HEK293 (cell line): ENCODE data around the gene ATG12.
"Not testable (repeated sequence)": the region's sequence is repeated elsewhere in the genome, so short reads cannot be mapped to it uniquely, and the experiment has no call there.

Source experiments
- CTCF ChIA-PET: fragments of 350-600 bp; formaldehyde crosslinking; extraction: SDS; loops from one replicate; lab custom pipeline; 2021; ENCODE audit warnings: antibody characterized with exemption; lab: Yijun Ruan, JAX
- POLR2A ChIA-PET: fragments of 300-600 bp; formaldehyde crosslinking; extraction: SDS; loops from one replicate; lab custom pipeline; 2020; ENCODE audit warnings: antibody characterized with exemption, inconsistent platforms; lab: Yijun Ruan, JAX
- H3K27ac ChIP-seq: fragments of 200-500 bp; sonication (Bioruptor generic); 2 replicates; pipeline ENCODE4 v1.5.1; 2014; ENCODE audit warnings: low read depth, low read length, control low read depth, inconsistent platforms; ENCODE audit errors: extremely low read depth
- H3K36me3 ChIP-seq, 2 experiments: fragments of 200-500 bp in 1 of 2; sonication (Bioruptor generic) in 1 of 2; 1 replicate in 1 of 2; 2 replicates in 1 of 2; pipeline ENCODE4 v1.5.1; 2014 to 2017; ENCODE audit warnings: inconsistent platforms in 2 of 2, low read length in 2 of 2; ENCODE audit not compliant: control insufficient read depth in 2 of 2, insufficient read depth in 1 of 2
- H3K4me1 ChIP-seq: fragments of 200-500 bp; sonication (Bioruptor generic); 2 replicates; pipeline ENCODE4 v1.5.1; 2014; ENCODE audit warnings: mild to moderate bottlenecking, low read length, inconsistent platforms; ENCODE audit not compliant: control insufficient read depth, insufficient read depth
- H3K4me3 ChIP-seq: 2 replicates; pipeline ENCODE4 v1.5.1; 2011; ENCODE audit warnings: low read depth, mild to moderate bottlenecking, control low read depth, low read length, moderate library complexity
- H3K9me3 ChIP-seq: fragments of 200-500 bp; sonication (Bioruptor generic); 2 replicates; pipeline ENCODE4 v1.5.1; 2014; ENCODE audit warnings: low read depth, low read length, inconsistent platforms; ENCODE audit not compliant: control insufficient read depth, insufficient read depth
- GLIS2 ChIP-seq: fragments of 450-650 bp; formaldehyde crosslinking; IDR thresholded peaks from 2 replicates; pipeline ENCODE4 v1.5.1; 2016; ENCODE audit warnings: missing biosample characterization, missing genetic modification characterization
- SCRT1 ChIP-seq: fragments of 450-650 bp; formaldehyde crosslinking; IDR thresholded peaks from 2 replicates; pipeline ENCODE4 v1.5.1; 2016; ENCODE audit warnings: missing biosample characterization, missing genetic modification characterization, borderline replicate concordance
- WT1 ChIP-seq: fragments of 450-650 bp; formaldehyde crosslinking; IDR thresholded peaks from 2 replicates; pipeline ENCODE4 v1.5.1; 2016; ENCODE audit warnings: missing biosample characterization, missing genetic modification characterization
- ZBTB1 ChIP-seq: fragments of 450-650 bp; formaldehyde crosslinking; IDR thresholded peaks from 2 replicates; pipeline ENCODE4 v1.5.1; 2016; ENCODE audit warnings: missing biosample characterization, missing genetic modification characterization
- ZBTB48 ChIP-seq: fragments of 450-650 bp; formaldehyde crosslinking; IDR thresholded peaks from 2 replicates; pipeline ENCODE4 v1.5.1; 2016; ENCODE audit warnings: missing biosample characterization, missing genetic modification characterization
- ZFP41 ChIP-seq: fragments of 450-650 bp; formaldehyde crosslinking; IDR thresholded peaks from 2 replicates; pipeline ENCODE4 v1.5.1; 2016; ENCODE audit warnings: missing biosample characterization, missing genetic modification characterization, borderline replicate concordance
- ZNF121 ChIP-seq: fragments of 450-650 bp; formaldehyde crosslinking; IDR thresholded peaks from 2 replicates; pipeline ENCODE4 v1.5.1; 2016; ENCODE audit warnings: missing biosample characterization, missing genetic modification characterization
- ZNF155 ChIP-seq: fragments of 450-650 bp; formaldehyde crosslinking; IDR thresholded peaks from 2 replicates; pipeline ENCODE4 v1.5.1; 2016; ENCODE audit warnings: missing biosample characterization, missing genetic modification characterization
- ZNF221 ChIP-seq: fragments of 450-650 bp; formaldehyde crosslinking; IDR thresholded peaks from 2 replicates; pipeline ENCODE4 v1.5.1; 2017; ENCODE audit warnings: missing biosample characterization, missing genetic modification characterization, borderline replicate concordance
- ZNF311 ChIP-seq: fragments of 450-650 bp; formaldehyde crosslinking; IDR thresholded peaks from 2 replicates; pipeline ENCODE4 v1.5.1; 2017; ENCODE audit warnings: missing biosample characterization, missing genetic modification characterization, borderline replicate concordance
- ZNF510 ChIP-seq: fragments of 450-650 bp; formaldehyde crosslinking; IDR thresholded peaks from 2 replicates; pipeline ENCODE4 v1.5.1; 2018; ENCODE audit warnings: mild to moderate bottlenecking, missing genetic modification characterization, missing biosample characterization; ENCODE audit not compliant: insufficient replicate concordance
- ZNF629 ChIP-seq: fragments of 450-650 bp; formaldehyde crosslinking; IDR thresholded peaks from 2 replicates; pipeline ENCODE4 v1.5.1; 2017; ENCODE audit warnings: missing biosample characterization, missing genetic modification characterization
- ZNF677 ChIP-seq: fragments of 450-650 bp; IDR thresholded peaks from 2 replicates; pipeline ENCODE4 v1.5.0; 2018; ENCODE audit warnings: missing biosample characterization, mild to moderate bottlenecking, missing genetic modification characterization, moderate library complexity
- ZNF785 ChIP-seq: fragments of 450-650 bp; formaldehyde crosslinking; IDR thresholded peaks from 2 replicates; pipeline ENCODE4 v1.5.1; 2016; ENCODE audit warnings: missing biosample characterization, missing genetic modification characterization
- ZSCAN16 ChIP-seq: fragments of 450-650 bp; formaldehyde crosslinking; IDR thresholded peaks from 2 replicates; pipeline ENCODE4 v1.5.1; 2016; ENCODE audit warnings: missing biosample characterization, missing genetic modification characterization
- TF ChIP-seq, protein P1 (sequence below): fragments of 450-650 bp; formaldehyde crosslinking; IDR thresholded peaks from 2 replicates; pipeline ENCODE4 v1.5.1; 2016; ENCODE audit warnings: missing biosample characterization, missing genetic modification characterization
- TF ChIP-seq, protein P2 (sequence below): fragments of 450-650 bp; formaldehyde crosslinking; IDR thresholded peaks from 2 replicates; pipeline ENCODE4 v1.5.1; 2016; ENCODE audit warnings: missing biosample characterization, missing genetic modification characterization, low read depth
- TF ChIP-seq, protein P3 (sequence below): fragments of 450-650 bp; formaldehyde crosslinking; IDR thresholded peaks from 2 replicates; pipeline ENCODE4 v1.5.1; 2017; ENCODE audit warnings: missing biosample characterization, missing genetic modification characterization

Gene ATG12

DNA sequence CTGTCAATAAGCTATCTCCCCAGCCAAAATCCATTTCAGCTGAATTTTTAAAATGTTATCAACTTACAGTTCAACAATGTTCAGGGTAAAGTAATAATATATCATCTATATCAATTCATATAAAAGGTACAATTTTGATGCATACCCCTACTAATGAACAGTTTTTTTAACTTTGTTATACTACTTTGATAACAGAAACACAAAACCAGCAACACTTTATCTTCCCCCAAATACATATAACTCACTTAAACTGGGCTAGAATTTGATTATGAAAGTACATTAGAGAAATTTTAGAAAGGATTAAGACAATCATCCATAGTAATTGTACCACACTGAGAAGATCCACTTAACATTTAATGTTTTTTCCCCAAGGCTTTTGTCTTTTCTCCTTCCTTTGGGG lies 30.0 kb downstream of the ATG12 start (continued):
- TF ChIP-seq WT1 (tag by site-specific recombination) (no peak), ZNF785 (no peak), ZNF221 (tag by site-specific recombination) (no peak), ZBTB1 (no peak), ZNF121 (no peak), SCRT1 (tag by site-specific recombination) (no peak)
- TF ChIP-seq, protein P1, sequence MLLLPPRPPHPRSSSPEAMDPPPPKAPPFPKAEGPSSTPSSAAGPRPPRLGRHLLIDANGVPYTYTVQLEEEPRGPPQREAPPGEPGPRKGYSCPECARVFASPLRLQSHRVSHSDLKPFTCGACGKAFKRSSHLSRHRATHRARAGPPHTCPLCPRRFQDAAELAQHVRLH (tag by site-specific recombination): no peak

DNA sequence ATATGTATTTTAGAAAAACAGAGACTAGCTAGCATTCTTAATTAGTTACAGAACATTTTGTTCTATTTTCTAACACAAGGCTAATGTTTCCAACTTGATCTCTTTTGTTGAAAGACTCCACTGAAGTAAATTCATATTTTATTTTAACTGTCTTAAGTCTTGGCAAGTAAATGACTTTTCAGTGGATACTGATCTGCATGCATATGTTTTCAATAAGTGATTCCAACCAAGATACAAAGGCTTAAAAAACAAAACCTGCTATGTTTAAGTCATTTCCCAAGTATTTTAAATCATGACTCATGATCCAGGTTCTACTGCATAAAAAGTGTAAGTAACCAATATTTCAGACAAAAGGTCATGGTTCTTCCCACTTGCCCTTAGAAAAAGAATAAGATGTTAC lies 30.6 kb downstream of the ATG12 start:
- H3K27ac ChIP-seq: no peak overlapping the region
- TF ChIP-seq ZBTB48 (tag by site-specific recombination): no peak
- no peak for TF ChIP-seq ZNF510 (tag by site-specific recombination)
- no peak for TF ChIP-seq ZSCAN16 (tag by site-specific recombination)
- POLR2A ChIA-PET: no interaction called here
- CTCF ChIA-PET: no interaction called here
- H3K36me3 ChIP-seq: peaks cover 0 to 9% of the 10 kb centered on the region in 2 experiments; a peak in 1 of 3 replicates
- no peak overlapping the region for H3K4me3 ChIP-seq
- H3K4me1 ChIP-seq: 0 out of 2 replicates have a peak, but pooled peaks cover 2% of the 10 kb centered on the region
- H3K9me3 ChIP-seq: no peaks in the 10 kb centered on the region

DNA sequence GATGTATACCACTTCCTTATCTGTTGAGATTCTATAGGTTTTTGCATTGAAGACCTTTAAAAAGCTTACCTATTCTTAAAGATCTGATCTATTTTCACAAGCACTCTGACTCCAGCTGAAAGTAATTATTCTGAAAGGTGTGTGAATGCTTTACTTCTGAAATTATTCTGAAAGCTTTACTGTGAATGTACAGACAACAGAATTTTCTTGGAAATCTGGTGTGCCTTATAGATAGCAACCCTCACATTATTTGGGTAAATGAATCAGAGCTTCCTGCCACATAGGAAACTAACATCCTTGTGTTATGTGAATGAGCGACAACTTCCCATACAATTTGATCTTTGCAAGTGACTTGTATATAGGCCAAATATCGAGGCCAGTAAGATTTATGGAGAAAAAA lies 31.4 kb downstream of the ATG12 start:
- ChIA-PET CTCF (interaction anchor here (0.6 to 1.1 kb wide), 2 partner anchors 16 to 21 kb away, joined by 3 read pairs; no protein-coding TSS in a partner anchor), POLR2A (no interaction called here)
- no peak overlapping the region for H3K4me3 ChIP-seq
- no peak overlapping the region for H3K27ac ChIP-seq
- no peak for TF ChIP-seq ZNF677 (tag by site-specific recombination)
- TF ChIP-seq, protein P2, sequence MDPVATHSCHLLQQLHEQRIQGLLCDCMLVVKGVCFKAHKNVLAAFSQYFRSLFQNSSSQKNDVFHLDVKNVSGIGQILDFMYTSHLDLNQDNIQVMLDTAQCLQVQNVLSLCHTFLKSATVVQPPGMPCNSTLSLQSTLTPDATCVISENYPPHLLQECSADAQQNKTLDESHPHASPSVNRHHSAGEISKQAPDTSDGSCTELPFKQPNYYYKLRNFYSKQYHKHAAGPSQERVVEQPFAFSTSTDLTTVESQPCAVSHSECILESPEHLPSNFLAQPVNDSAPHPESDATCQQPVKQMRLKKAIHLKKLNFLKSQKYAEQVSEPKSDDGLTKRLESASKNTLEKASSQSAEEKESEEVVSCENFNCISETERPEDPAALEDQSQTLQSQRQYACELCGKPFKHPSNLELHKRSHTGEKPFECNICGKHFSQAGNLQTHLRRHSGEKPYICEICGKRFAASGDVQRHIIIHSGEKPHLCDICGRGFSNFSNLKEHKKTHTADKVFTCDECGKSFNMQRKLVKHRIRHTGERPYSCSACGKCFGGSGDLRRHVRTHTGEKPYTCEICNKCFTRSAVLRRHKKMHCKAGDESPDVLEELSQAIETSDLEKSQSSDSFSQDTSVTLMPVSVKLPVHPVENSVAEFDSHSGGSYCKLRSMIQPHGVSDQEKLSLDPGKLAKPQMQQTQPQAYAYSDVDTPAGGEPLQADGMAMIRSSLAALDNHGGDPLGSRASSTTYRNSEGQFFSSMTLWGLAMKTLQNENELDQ (tag by site-specific recombination): no peak
- TF ChIP-seq ZNF629 (tag by site-specific recombination): no peak
- no peaks in the 10 kb centered on the region for H3K9me3 ChIP-seq
- H3K36me3 ChIP-seq: peaks cover 0 to 11% of the 10 kb centered on the region in 2 experiments; a peak in 1 of 3 replicates
- H3K4me1 ChIP-seq: 0 out of 2 replicates have a peak, but pooled peaks cover 2% of the 10 kb centered on the region

DNA sequence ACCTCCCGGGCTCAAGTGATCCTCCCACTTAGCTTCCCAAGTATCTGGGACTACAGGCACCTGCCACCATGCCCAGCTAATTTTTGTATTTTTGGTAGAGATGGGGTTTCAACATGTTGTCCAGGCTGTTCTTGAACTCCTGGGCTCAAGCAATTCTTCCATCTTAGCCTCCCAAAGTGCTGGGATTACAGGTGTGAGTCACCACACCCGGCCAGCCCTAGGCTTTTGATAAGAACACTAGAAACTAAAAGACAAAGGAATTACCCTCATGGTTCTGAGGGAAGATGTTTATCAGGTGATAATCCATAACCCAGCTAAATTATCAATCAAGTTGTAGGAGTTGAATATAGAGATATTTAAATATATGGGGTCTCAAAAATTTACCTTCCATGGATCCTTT lies 33.3 kb downstream of the ATG12 start:
- POLR2A ChIA-PET, H3K4me1 ChIP-seq, H3K4me3 ChIP-seq, H3K27ac ChIP-seq, H3K9me3 ChIP-seq: not testable (repeated sequence)
- CTCF ChIA-PET: interaction anchor here (1.3 kb wide), 1 partner anchor 173 kb away, joined by 4 read pairs; no protein-coding TSS in a partner anchor
- H3K36me3 ChIP-seq: peaks cover 0 to 11% of the 10 kb centered on the region in 2 experiments; a peak in 1 of 3 replicates

DNA sequence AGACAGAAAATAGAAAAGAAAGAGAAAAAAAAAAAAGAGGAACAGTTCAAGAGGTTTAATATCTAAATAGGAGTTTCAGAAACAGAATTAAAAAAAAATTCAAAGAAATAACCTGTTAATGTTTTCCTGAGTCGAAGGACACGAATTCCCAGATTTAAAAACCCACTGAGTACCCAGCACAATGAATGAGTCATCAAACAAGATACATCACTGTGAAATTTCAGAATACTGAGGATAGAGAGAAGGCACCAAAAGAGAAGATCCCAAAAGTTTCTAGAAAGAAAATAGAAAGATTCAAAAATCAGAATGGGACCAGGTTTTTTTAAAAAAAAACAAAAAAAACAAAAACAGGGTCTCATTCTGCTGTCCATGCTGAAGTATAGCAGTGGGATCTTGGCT lies 33.7 kb downstream of the ATG12 start:
- ChIA-PET CTCF (interaction anchor here (1.3 kb wide), 1 partner anchor 173 kb away, joined by 4 read pairs; no protein-coding TSS in a partner anchor), POLR2A (no interaction called here)
- Histone ChIP-seq H3K4me3 (no peak overlapping the region), H3K27ac (no peak overlapping the region)
- TF ChIP-seq, protein P3, sequence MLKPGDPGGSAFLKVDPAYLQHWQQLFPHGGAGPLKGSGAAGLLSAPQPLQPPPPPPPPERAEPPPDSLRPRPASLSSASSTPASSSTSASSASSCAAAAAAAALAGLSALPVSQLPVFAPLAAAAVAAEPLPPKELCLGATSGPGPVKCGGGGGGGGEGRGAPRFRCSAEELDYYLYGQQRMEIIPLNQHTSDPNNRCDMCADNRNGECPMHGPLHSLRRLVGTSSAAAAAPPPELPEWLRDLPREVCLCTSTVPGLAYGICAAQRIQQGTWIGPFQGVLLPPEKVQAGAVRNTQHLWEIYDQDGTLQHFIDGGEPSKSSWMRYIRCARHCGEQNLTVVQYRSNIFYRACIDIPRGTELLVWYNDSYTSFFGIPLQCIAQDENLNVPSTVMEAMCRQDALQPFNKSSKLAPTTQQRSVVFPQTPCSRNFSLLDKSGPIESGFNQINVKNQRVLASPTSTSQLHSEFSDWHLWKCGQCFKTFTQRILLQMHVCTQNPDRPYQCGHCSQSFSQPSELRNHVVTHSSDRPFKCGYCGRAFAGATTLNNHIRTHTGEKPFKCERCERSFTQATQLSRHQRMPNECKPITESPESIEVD: no peak
- TF ChIP-seq ZNF155 (tag by site-specific recombination) (no peak), GLIS2 (tag by site-specific recombination) (no peak), ZFP41 (tag by site-specific recombination) (no peak), ZNF311 (tag by site-specific recombination) (no peak), ZNF121 (no peak)
- TF ChIP-seq, all 188 proteins: peak for 0
- H3K36me3 ChIP-seq: peaks cover 0 to 11% of the 10 kb centered on the region in 2 experiments; a peak in 1 of 3 replicates
- no peaks in the 10 kb centered on the region for H3K9me3 ChIP-seq
- no peaks in the 10 kb centered on the region for H3K4me1 ChIP-seq
